GM12878 (cell line): ENCODE results near the gene TMSB4X. TPM values are rescaled to one million over a fixed set of nuclear protein-coding genes. Genes with fewer than 3 reads are reported as not detected.

Experiments used
- ATAC-seq: fragments of 200-7000 bp; cut with Tn5 transposase; 3 replicates; pipeline ENCODE4 v1.9.1; 2020; ENCODE audit warnings: mild to moderate bottlenecking, moderate library complexity
- BruUV-seq: library from RNA; stranded (reverse); fragments of 400-500 nt; replicated peaks from 2 replicates; lab custom pipeline; 2021; lab: Mats Ljungman, UMichigan
- CTCF ChIA-PET: fragments of 300-600 bp; sonication (Branson Sonifier 250); formaldehyde crosslinking; extraction: SDS; loops from one replicate; lab custom pipeline; 2021; ENCODE audit warnings: inconsistent platforms; lab: Yijun Ruan, JAX
- POLR2A ChIA-PET: fragments of 350-600 bp; formaldehyde crosslinking; extraction: SDS; loops from one replicate; lab custom pipeline; 2021; ENCODE audit warnings: inconsistent platforms; lab: Charles Lee
- RAD21 ChIA-PET: fragments of 300-600 bp; sonication (Branson Sonifier 250); formaldehyde crosslinking; loops from one replicate; lab custom pipeline; 2023; ENCODE audit warnings: antibody characterized with exemption; ENCODE audit not compliant: unreplicated experiment; lab: Charles Lee
- SMC1A ChIA-PET: fragments of 300-600 bp; sonication (Branson Sonifier 250); formaldehyde crosslinking; loops from one replicate; lab custom pipeline; 2023; ENCODE audit not compliant: unreplicated experiment, uncharacterized antibody; lab: Charles Lee
- DNase-seq: peaks from one replicate; pipeline ENCODE4 v3.0.0-alpha.2; 2011; ENCODE audit warnings: low read depth, low spot score
- FAIRE-seq: peaks from 3 replicates; lab custom pipeline; 2011; peaks lifted over from hg19 to GRCh38; lab: Jason Lieb, UNC
- H2AFZ ChIP-seq: 2 replicates; pipeline ENCODE4 v1.6.0; 2011; ENCODE audit warnings: low read depth, low read length, control low read depth; ENCODE audit not compliant: control insufficient read depth
- H3K27ac ChIP-seq: 2 replicates; pipeline ENCODE4 v1.5.1; 2011; ENCODE audit warnings: control low read depth; ENCODE audit not compliant: control insufficient read depth, insufficient read depth
- H3K27me3 ChIP-seq, 2 experiments: replicated peaks in 1 of 2; 2 replicates each; pipeline versions ENCODE4 v1.6.0 to v1.6.1; 2011; ENCODE audit warnings: low read length in 1 of 2; ENCODE audit not compliant: control insufficient read depth in 2 of 2, insufficient read depth in 2 of 2
- H3K36me3 ChIP-seq, 2 experiments: 2 replicates each; pipeline ENCODE4 v1.5.1; 2011; ENCODE audit warnings: low read length in 1 of 2; ENCODE audit not compliant: control insufficient read depth in 2 of 2, insufficient read depth in 2 of 2
- H3K4me1 ChIP-seq: 2 replicates; pipeline ENCODE4 v1.6.1; 2011; ENCODE audit warnings: mild to moderate bottlenecking, low read length, moderate library complexity, mixed read lengths; ENCODE audit not compliant: control insufficient read depth, insufficient read depth
- H3K4me2 ChIP-seq: 2 replicates; pipeline ENCODE4 v1.6.0; 2011; ENCODE audit warnings: control low read depth; ENCODE audit not compliant: control insufficient read depth, insufficient read depth
- H3K4me3 ChIP-seq: fragments of 200-600 bp; sonication (generic); 2 replicates; pipeline ENCODE4 v1.5.1; 2016
- H3K79me2 ChIP-seq: 2 replicates; pipeline ENCODE4 v1.6.0; 2011; ENCODE audit warnings: low read length; ENCODE audit not compliant: control insufficient read depth, insufficient read depth
- H3K9ac ChIP-seq: 2 replicates; pipeline ENCODE4 v1.8.0; 2011; ENCODE audit warnings: low read length, control low read depth, mixed read lengths; ENCODE audit not compliant: control insufficient read depth, insufficient read depth
- H3K9me3 ChIP-seq: replicated peaks from 3 replicates; pipeline ENCODE4 v1.5.1; 2011; ENCODE audit warnings: mild to moderate bottlenecking, low read length; ENCODE audit not compliant: control insufficient read depth, insufficient read depth
- H4K20me1 ChIP-seq: 2 replicates; pipeline ENCODE4 v1.6.0; 2011; ENCODE audit not compliant: control insufficient read depth, insufficient read depth
- GATAD2B ChIP-seq: fragments of 450-650 bp; conservative IDR thresholded peaks from 2 replicates; pipeline ENCODE4 v1.6.1; 2017; ENCODE audit warnings: low read depth, mild to moderate bottlenecking, moderate library complexity
- HSF1 ChIP-seq: fragments of 150-350 bp; IDR thresholded peaks from 2 replicates; pipeline ENCODE4 v1.6.1; 2014; ENCODE audit warnings: mild to moderate bottlenecking, low read depth, low read length
- KDM1A ChIP-seq: fragments of 200-600 bp; sonication (generic); IDR thresholded peaks from 2 replicates; pipeline ENCODE4 v1.6.1; 2016; ENCODE audit warnings: borderline replicate concordance
- NFIC ChIP-seq: IDR thresholded peaks from 2 replicates; pipeline ENCODE4 v1.6.1; 2012; ENCODE audit warnings: low read depth, mild to moderate bottlenecking, inconsistent platforms, low read length, moderate library complexity
- NR2C1 ChIP-seq: fragments of 450-650 bp; IDR thresholded peaks from 2 replicates; pipeline ENCODE4 v1.6.1; 2017; ENCODE audit warnings: antibody characterized with exemption, mild to moderate bottlenecking, moderate library complexity
- PBX3 ChIP-seq: IDR thresholded peaks from 2 replicates; pipeline ENCODE4 v1.6.1; 2011; ENCODE audit warnings: mild to moderate bottlenecking, low read depth, low read length, moderate library complexity; ENCODE audit not compliant: insufficient replicate concordance
- PKNOX1 ChIP-seq: fragments of 450-650 bp; IDR thresholded peaks from 2 replicates; pipeline ENCODE4 v1.6.1; 2016; ENCODE audit warnings: mild to moderate bottlenecking
- ZBTB4 ChIP-seq: fragments of 450-650 bp; formaldehyde crosslinking; IDR thresholded peaks from 2 replicates; pipeline ENCODE4 v1.4.0; 2022; ENCODE audit warnings: mild to moderate bottlenecking, moderate library complexity
- ZBTB40 ChIP-seq: fragments of 450-650 bp; IDR thresholded peaks from 2 replicates; pipeline ENCODE4 v1.6.1; 2016; ENCODE audit warnings: mild to moderate bottlenecking, moderate library complexity, borderline replicate concordance
- WGBS: methylation state at CpG from one replicate; pipeline ENCODE4 v1.1.6; 2016; ENCODE audit warnings: low lambda C conversion rate; ENCODE audit not compliant: insufficient replicate concordance, insufficient coverage; ENCODE audit errors: missing lambda C conversion rate; 5-methylcytosine and 5-hydroxymethylcytosine counted together
- in situ Hi-C: fragments of 300-500 bp; cut with MboI; formaldehyde crosslinking; loops from 9 replicates; pipeline ENCODE4 v1.14.3; 2018; ENCODE audit warnings: mixed read lengths
- intact Hi-C: fragments of 100-400 bp; cut with micrococcal nuclease; formaldehyde crosslinking; loops from one replicate; pipeline ENCODE4 v1.14.2; 2022; ENCODE audit not compliant: unreplicated experiment
- polyA plus RNA-seq, 11 experiments: library from polyadenylated mRNA; depleted of rRNA in 4 of 11; unstranded in 6 of 11; stranded (reverse) in 5 of 11; fragments of >200 nt; fragmentation: Nextera tagmentation in 4 of 11; fragmentation: Illumina TruSeq in 1 of 11; extraction: Ambion mirVana in 4 of 11; extraction: Trizol in 1 of 11; gene quantifications; 1 replicate in 1 of 11; 2 replicates in 10 of 11; pipeline versions ENCODE4 v1.2.1 to v1.2.3, GENCODE V29; 2011 to 2016; ENCODE audit warnings: inconsistent platforms in 2 of 11, missing spikeins in 2 of 11, low read depth in 1 of 11
- total RNA-seq, 4 experiments: library from RNA; depleted of rRNA in 3 of 4; stranded (reverse); fragments of >200 nt in 3 of 4; fragmentation: Illumina TruSeq in 1 of 4; extraction: Trizol in 1 of 4; gene quantifications; 2 replicates each; pipeline versions ENCODE4 v1.2.1 to v1.2.3, GENCODE V29; 2013 to 2021

Gene TMSB4X
- total and polyA plus RNA-seq, 10 of the 15 experiments (the other 5 are each of a cell fraction or from before 2014, with no cell fraction given), result 13,924 to 37,234 (median 23,705) TPM

- peak; percentile 27; the same call in 1 of the 2 replicates for TF ChIP-seq PKNOX1
These were observed 48.7 kb downstream of the TMSB4X start (continued) for GRCh38 chrX:13023567-13023966.

GRCh38 chrX:13023979-13024378 is 49.1 kb downstream of the TMSB4X start:
- Histone ChIP-seq H3K4me1 (peaks cover 47% of the 10 kb centered on the region), H4K20me1 (no peaks in the 10 kb centered on the region), H3K27ac (peak overlapping the region; percentile 33), H3K9me3 (no peaks in the 10 kb centered on the region), H3K27me3 (no peaks in the 10 kb centered on the region), H3K79me2 (no peaks in the 10 kb centered on the region), H3K9ac (0 out of 2 replicates have a peak overlapping the region, but pooled peaks have one; percentile 0), H3K36me3 (no peaks in the 10 kb centered on the region), H3K4me2 (peak overlapping the region; percentile 14; the same call in 1 of the 2 replicates), H2AFZ (no peak overlapping the region), H3K4me3 (no peak overlapping the region)
- BruUV-seq, result TSS peak; percentile 74
- DNase-seq, result no peak
- SMC1A ChIA-PET, result interaction anchor here (1.1 to 13.9 kb wide), 11 partner anchors 13 to 73 kb away, joined by 4 to 189 read pairs (median 15); no protein-coding TSS in a partner anchor
- RAD21 ChIA-PET, result interaction anchor here (1.3 to 9.9 kb wide), 10 partner anchors 10 to 77 kb away, joined by 3 to 81 read pairs (median 9); no protein-coding TSS in a partner anchor
- CTCF ChIA-PET, result interaction anchor here (0.7 to 3.2 kb wide), 6 partner anchors 14 to 77 kb away, joined by 3 to 15 read pairs (median 3); no protein-coding TSS in a partner anchor
- in situ Hi-C loops (no loop called here), intact Hi-C loops (loop anchor here (1.0 kb wide), 1 partner anchor 63 kb away; no protein-coding TSS in a partner anchor)
- ATAC-seq, result no peak
- WGBS, result 61% methylated on average over 4 of the region's 4 CpGs
- POLR2A ChIA-PET, result interaction anchor here (0.6 to 3.0 kb wide), 11 partner anchors 9 to 75 kb away, joined by 3 to 25 read pairs (median 6); no protein-coding TSS in a partner anchor
- FAIRE-seq, result no peak
- TF ChIP-seq ZBTB4 (CRISPR knock-in tag) (no peak), PBX3 (no peak), NFIC (no peak), NR2C1 (no peak), GATAD2B (no peak), KDM1A (no peak), ZBTB40 (no peak), HSF1 (no peak)
